HUES64 (cell line): Measurements from ENCODE around the gene TAGLN2.
A peak's percentile ranks its signal among the peaks of the same experiment; 100 is the strongest.

Experiments used
- H3K27ac ChIP-seq: 2 replicates; pipeline ENCODE4 v1.7.0; 2013; ENCODE audit warnings: low read depth, low read length, inconsistent platforms
- H3K27me3 ChIP-seq: 2 replicates; pipeline ENCODE4 v1.6.1; 2013; ENCODE audit warnings: mild to moderate bottlenecking, low read length; ENCODE audit not compliant: insufficient read depth
- H3K36me3 ChIP-seq: 2 replicates; pipeline ENCODE4 v1.6.1; 2013; ENCODE audit warnings: mild to moderate bottlenecking, low read length; ENCODE audit not compliant: insufficient read depth
- H3K4me1 ChIP-seq: 2 replicates; pipeline ENCODE4 v1.6.1; 2013; ENCODE audit warnings: mild to moderate bottlenecking, low read length, moderate library complexity; ENCODE audit not compliant: insufficient read depth
- H3K4me3 ChIP-seq: 2 replicates; pipeline ENCODE4 v1.5.1; 2013; ENCODE audit warnings: mild to moderate bottlenecking, low read length, moderate library complexity
- H3K9ac ChIP-seq: 2 replicates; pipeline ENCODE4 v1.6.1; 2013; ENCODE audit warnings: mild to moderate bottlenecking, low read depth, low read length
- H3K9me3 ChIP-seq: 2 replicates; pipeline ENCODE4 v1.6.1; 2013; ENCODE audit warnings: low read depth, low read length; ENCODE audit not compliant: insufficient read depth
- WGBS: fragments of 150-250, 120-280 bp; methylation state at CpG from one replicate; pipeline ENCODE4 v1.1.7; 2013; ENCODE audit warnings: missing lambda C conversion rate; 5-methylcytosine and 5-hydroxymethylcytosine counted together

TAGLN2 gene

GRCh38 chr1:159949123-159949522, 23.8 kb upstream of the TAGLN2 start:
- WGBS, result 88% methylated on average over 6 of the region's 6 CpGs
- Histone ChIP-seq H3K9ac (no peak overlapping the region), H3K4me3 (no peak overlapping the region), H3K9me3 (no peaks in the 10 kb centered on the region), H3K27me3 (peaks cover 4% of the 10 kb centered on the region; the same call in 1 of the 2 replicates), H3K4me1 (peaks cover 17% of the 10 kb centered on the region; the same call in 1 of the 2 replicates), H3K36me3 (no peaks in the 10 kb centered on the region), H3K27ac (no peak overlapping the region)

DNA sequence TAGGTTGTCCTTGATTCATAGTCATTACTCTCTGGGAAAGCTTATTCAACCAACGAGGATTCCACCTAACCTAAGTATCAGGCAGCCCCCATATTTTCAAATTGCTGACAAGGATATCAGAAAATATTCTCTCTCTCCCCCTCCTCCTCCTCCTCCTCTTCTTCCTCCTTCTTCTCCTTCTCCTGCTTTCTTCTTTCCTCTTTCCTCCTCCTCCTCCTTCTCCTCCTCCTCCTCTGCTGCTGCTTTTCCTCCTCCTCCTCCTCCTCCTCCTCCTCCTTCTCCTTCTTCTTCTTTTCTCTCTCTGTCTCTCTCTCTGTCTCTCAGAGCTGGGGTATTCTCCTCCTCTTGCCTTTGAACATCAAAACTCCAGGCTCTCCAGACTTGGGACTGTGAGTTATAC, 22.6 kb upstream of the TAGLN2 start:
- WGBS, result 74% methylated on average over 1 of the region's 1 CpG
- peaks cover 19% of the 10 kb centered on the region; the same call in 1 of the 2 replicates for H3K4me1 ChIP-seq
- H3K36me3 ChIP-seq, result no peaks in the 10 kb centered on the region
- no peak overlapping the region for H3K4me3 ChIP-seq
- H3K9me3 ChIP-seq, result no peaks in the 10 kb centered on the region
- H3K9ac ChIP-seq, result no peak overlapping the region
- H3K27me3 ChIP-seq, result peaks cover 2% of the 10 kb centered on the region; the same call in 1 of the 2 replicates
- H3K27ac ChIP-seq, result no peak overlapping the region

GRCh38 chr1:159946242-159947187, 21.2 kb upstream of the TAGLN2 start:
- Histone ChIP-seq H3K36me3 (0 out of 2 replicates have a peak, but pooled peaks cover 2% of the 10 kb centered on the region), H3K27ac (no peak overlapping the region), H3K9ac (peak overlapping the region; percentile 90), H3K27me3 (no peaks in the 10 kb centered on the region), H3K9me3 (no peaks in the 10 kb centered on the region), H3K4me3 (peak overlapping the region; percentile 89), H3K4me1 (peaks cover 20% of the 10 kb centered on the region; the same call in 1 of the 2 replicates)
- whole genome bisulfite sequencing, result 56% methylated on average over 9 of the region's 9 CpGs

DNA sequence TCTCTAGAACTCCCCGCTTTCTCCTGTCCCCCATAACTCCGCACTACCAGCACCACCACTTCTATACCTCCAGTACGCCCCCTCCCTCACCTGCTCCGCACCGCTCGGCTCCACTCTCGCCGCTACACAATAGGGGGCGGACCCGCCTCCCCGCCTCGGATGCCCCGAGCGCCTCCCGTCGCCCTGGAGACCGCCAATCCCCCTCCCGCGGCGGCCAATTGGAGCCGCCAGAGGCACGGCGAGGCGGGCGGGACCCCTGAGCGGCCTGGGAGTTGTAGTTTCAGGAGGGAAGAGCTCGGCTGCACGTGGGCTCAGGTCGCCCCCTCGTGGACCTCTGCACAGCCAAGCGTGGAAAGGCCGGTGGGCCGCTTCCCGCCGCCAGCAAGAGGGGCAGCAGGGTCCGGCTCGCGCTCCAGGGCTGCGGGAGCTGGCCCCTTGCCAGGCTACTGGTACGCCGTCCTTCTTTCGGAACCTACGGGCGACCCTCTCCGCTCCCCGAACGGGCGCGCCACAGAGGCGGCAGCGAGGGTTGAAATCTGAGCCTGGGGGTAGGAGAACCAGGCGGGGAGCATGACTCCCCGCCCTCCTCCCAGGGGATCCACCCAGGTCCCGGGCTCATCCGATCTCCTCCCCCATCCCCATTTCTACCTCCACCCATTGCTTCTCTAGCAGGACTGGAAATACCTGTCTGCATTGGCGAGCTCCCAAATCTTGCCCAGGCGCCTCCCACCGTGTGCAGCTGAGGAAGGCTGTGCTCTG, 20.4 kb upstream of the TAGLN2 start, which contains the start of gene IGSF9:
IGSF9 (minus strand) TSS at position 131 of the 759 bp plus-strand sequence. CDS start 2,159 bp downstream, outside the sequence.
- Histone ChIP-seq H3K27ac (peak within 1 kb of the TSS; percentile 78), H3K9me3 (no peaks in the 10 kb centered on the region), H3K36me3 (peaks cover 4% of the 10 kb centered on the region; the same call in 1 of the 2 replicates), H3K4me1 (peaks cover 26% of the 10 kb centered on the region; the same call in 1 of the 2 replicates), H3K4me3 (peak within 1 kb of the TSS; percentile 89), H3K27me3 (no peaks in the 10 kb centered on the region), H3K9ac (peak within 1 kb of the TSS; percentile 90)
- under 1% methylated on average over 58 of the region's 58 CpGs for WGBS

DNA sequence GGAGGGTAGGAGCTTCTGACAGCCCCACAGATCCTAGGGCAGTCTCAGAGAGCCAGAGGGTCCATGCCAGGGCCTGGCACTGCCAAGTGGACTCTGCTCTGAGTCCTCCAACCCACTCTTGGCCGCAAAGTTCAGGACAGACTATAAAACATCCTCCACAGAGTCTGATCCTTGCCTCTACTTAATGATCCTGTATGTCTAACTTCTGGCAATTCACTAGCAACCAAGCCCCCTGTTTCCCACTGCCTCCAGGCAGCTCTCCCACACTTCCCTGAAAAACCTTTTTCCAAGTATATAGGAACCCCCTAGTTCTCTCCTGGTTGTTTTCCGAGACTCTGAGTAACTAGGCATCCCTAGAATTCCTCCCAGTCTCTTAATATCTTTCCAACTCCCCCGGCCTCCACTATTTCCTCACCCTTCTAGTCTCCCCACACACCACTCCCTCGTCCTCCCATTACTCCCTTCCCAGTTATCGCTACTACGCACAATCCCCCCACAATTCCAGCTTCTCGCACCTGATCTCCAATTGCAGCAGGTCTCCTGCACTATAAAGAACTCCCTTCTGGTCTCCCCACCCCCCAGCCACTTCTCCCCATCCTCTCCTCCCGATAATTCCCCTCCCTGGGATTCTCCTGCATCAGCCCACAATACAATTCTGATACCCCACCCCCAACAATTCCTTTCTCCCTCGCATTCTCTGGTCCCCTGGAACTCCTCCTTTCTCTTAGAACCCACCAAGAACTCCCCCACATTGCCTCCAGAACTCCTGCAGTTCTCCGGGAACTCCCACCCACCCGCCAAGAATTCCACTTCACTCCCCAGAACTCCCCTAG, 19.5 kb upstream of the TAGLN2 start:
- Histone ChIP-seq H3K27me3 (no peaks in the 10 kb centered on the region), H3K9me3 (no peaks in the 10 kb centered on the region), H3K4me1 (peaks cover 28% of the 10 kb centered on the region; the same call in 1 of the 2 replicates), H3K9ac (peak overlapping the region; percentile 90), H3K36me3 (peaks cover 5% of the 10 kb centered on the region; the same call in 1 of the 2 replicates), H3K4me3 (peak overlapping the region; percentile 89), H3K27ac (no peak overlapping the region)
- 21% methylated on average over 11 of the region's 11 CpGs for WGBS

DNA sequence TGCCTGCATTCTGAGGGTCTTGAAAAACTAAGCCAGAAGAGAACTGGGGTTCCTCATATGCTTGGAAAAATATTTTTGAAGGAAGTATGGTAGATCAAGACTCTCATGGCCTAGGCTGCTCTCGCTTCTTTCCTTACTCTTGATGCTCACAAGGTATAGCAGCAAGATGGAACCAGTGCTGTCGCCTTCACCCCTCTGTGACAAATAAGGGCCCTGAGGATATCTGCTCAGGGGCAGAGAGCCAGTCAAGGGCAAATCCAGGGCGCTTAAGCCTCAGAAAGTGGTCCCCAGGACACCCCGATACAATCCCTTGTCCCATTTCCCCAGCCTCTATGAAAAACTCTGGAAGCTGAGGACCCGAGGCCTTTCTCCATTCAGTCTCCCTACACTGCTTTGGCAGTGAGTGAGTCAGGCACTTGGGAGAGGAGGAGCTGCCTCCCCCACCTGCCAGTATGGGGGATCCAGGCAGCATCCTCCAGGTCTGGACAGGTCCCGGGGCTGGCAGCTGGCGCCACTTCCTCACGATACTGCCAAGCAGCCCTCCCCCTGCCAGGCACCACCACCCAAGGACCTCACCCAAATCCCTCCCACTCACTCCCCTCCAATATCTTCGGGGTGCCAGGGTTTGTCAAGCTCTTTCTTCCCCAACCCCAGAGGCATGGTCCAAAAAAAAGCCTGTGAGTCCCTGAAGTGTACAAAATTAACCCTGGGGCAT, 18.8 kb upstream of the TAGLN2 start:
- Histone ChIP-seq H3K27me3 (no peaks in the 10 kb centered on the region), H3K9ac (peak overlapping the region; percentile 90; the same call in 1 of the 2 replicates), H3K4me3 (peak overlapping the region; percentile 89), H3K27ac (no peak overlapping the region), H3K4me1 (peaks cover 28% of the 10 kb centered on the region; the same call in 1 of the 2 replicates), H3K9me3 (no peaks in the 10 kb centered on the region), H3K36me3 (peaks cover 5% of the 10 kb centered on the region; the same call in 1 of the 2 replicates)
- WGBS, result 89% methylated on average over 9 of the region's 9 CpGs

DNA sequence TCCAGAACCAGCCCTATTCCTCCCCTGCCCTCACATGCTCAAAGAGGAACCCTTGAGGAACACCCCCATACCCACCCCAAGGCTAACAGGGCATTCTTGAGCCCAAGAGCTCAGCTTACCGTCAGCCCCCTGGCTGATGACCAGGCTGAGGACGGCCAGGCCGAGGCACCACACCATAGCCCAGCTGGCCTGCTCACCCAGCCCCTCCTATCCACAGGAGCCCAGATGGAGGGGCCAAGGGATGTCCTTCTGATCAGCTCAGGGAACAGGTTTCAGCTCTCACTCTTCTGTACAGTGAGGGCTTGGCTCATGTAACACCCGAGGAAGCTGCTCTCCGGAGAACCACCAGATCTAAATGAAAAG, 18.0 kb upstream of the TAGLN2 start:
- Histone ChIP-seq H3K9ac (no peak overlapping the region), H3K36me3 (peaks cover 5% of the 10 kb centered on the region; the same call in 1 of the 2 replicates), H3K4me1 (peaks cover 30% of the 10 kb centered on the region; the same call in 1 of the 2 replicates), H3K4me3 (no peak overlapping the region), H3K27me3 (no peaks in the 10 kb centered on the region), H3K9me3 (no peaks in the 10 kb centered on the region), H3K27ac (no peak overlapping the region)
- 74% methylated on average over 5 of the region's 5 CpGs for WGBS

- H3K27ac ChIP-seq, result no peak overlapping the region
- H3K4me1 ChIP-seq, result peaks cover 32% of the 10 kb centered on the region; the same call in 1 of the 2 replicates
- H3K36me3 ChIP-seq, result peaks cover 5% of the 10 kb centered on the region; the same call in 1 of the 2 replicates
- H3K4me3 ChIP-seq, result no peak overlapping the region
- no peaks in the 10 kb centered on the region for H3K9me3 ChIP-seq
- WGBS, result 93% methylated on average over 15 of the region's 15 CpGs
- H3K27me3 ChIP-seq, result no peaks in the 10 kb centered on the region
- no peak overlapping the region for H3K9ac ChIP-seq
Observed at GRCh38 chr1:159942632-159943277, 17.4 kb upstream of the TAGLN2 start.

DNA sequence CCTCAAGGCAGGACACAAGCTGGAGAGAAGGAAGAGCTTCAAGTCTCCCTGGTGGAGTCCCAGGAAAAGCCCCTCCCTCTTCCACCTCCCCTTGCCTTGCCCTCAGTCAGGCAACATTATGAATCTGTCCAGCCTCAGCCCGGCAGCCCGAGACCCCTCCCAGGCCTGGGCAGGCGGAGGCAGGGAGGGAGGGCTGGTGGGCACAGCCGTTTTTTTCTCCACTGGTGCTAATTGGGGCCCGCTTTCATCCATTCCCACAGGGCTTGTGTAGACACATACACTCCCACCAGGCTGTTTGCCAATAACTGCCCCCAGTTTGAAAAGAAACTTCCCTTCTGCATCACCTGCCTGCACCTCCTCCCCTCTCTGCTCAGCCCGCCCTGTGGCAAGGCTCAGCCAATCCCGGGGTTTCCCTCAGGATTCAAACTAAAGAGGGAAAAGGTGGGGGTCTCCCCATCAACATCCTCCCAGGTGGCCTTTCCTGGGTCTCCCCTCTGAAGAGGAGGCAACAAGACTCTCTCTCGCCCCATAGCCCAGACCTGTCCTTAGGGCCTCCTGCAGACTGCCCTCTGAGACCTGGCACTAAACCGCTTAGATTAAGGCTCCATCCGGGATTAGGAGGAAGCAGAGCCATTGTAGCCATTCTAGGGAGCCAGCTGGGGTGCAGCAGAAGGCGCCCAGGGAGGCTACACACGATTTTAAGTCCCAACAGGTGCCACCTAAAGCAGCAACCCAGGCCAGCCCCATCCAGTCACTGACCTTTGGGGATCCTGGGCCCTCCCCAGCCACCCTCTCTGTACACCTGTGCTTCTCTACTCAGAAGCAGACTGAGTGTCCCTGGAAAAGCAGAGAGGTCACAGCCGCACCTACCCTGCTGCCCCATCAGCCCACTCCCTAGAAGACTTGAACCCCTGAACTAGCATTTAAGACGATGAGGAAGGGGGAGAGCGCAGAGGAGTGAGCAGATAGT, 16.6 kb upstream of the TAGLN2 start:
- H3K4me1 ChIP-seq, result peaks cover 40% of the 10 kb centered on the region
- WGBS, result 80% methylated on average over 14 of the region's 15 CpGs
- H3K4me3 ChIP-seq, result no peak overlapping the region
- no peaks in the 10 kb centered on the region for H3K9me3 ChIP-seq
- H3K27ac ChIP-seq, result no peak overlapping the region
- peaks cover 5% of the 10 kb centered on the region; the same call in 1 of the 2 replicates for H3K36me3 ChIP-seq
- H3K9ac ChIP-seq, result peak overlapping the region; percentile 32; the same call in 1 of the 2 replicates
- H3K27me3 ChIP-seq, result no peaks in the 10 kb centered on the region
